HepG2 (cell line): Measurements from ENCODE around the gene RAI14. TPM values are rescaled to one million over a fixed set of nuclear protein-coding genes. Genes with fewer than 3 reads are reported as not detected.

Source experiments
- ATAC-seq: fragments of 200-7000 bp; cut with Tn5 transposase; 3 replicates; pipeline ENCODE4 v1.9.1; 2020; ENCODE audit warnings: mild to moderate bottlenecking, moderate library complexity
- BruUV-seq: library from RNA; stranded (reverse); fragments of 400-500 nt; replicated peaks from 2 replicates; lab custom pipeline; 2021; lab: Mats Ljungman, UMichigan
- CTCF ChIA-PET: fragments of 300-600 bp; formaldehyde crosslinking; extraction: SDS; loops from one replicate; lab custom pipeline; 2021; ENCODE audit warnings: low total read pairs, inconsistent platforms, low intra/inter-chr PET ratio; lab: Yijun Ruan, JAX
- POLR2A ChIA-PET: fragments of 350-600 bp; sonication (Branson Sonifier 250); formaldehyde crosslinking; loops from one replicate; lab custom pipeline; 2020; ENCODE audit warnings: antibody characterized with exemption, inconsistent platforms; lab: Yijun Ruan, JAX
- DNase-seq: peaks from one replicate; pipeline ENCODE4 v3.0.0-alpha.2; 2015; ENCODE audit warnings: low spot score
- FAIRE-seq: peaks from 3 replicates; lab custom pipeline; 2011; peaks lifted over from hg19 to GRCh38; lab: Jason Lieb, UNC
- H2AFZ ChIP-seq: one replicate; pipeline ENCODE4 v1.6.1; 2011; ENCODE audit warnings: low read length, inconsistent platforms
- H3K27ac ChIP-seq: fragments of 300-600 bp; 3 replicates; pipeline ENCODE4 v1.8.0; 2011; ENCODE audit warnings: mixed run types, mild to moderate bottlenecking, mixed read lengths, low read length, inconsistent platforms; ENCODE audit not compliant: insufficient read depth; ENCODE audit errors: extremely low read length
- H3K27me3 ChIP-seq, 2 experiments: fragments of 200-600 bp in 1 of 2; 2 replicates in 1 of 2; 3 replicates in 1 of 2; pipeline versions ENCODE4 v1.6.0 to v1.8.0; 2011; ENCODE audit warnings: low read length in 2 of 2, mild to moderate bottlenecking in 2 of 2, moderate library complexity in 2 of 2, inconsistent platforms in 1 of 2; ENCODE audit not compliant: insufficient read depth in 2 of 2, control insufficient read depth in 1 of 2
- H3K36me3 ChIP-seq, 2 experiments: fragments of 200-600 bp in 1 of 2; replicated peaks in 1 of 2; 2 replicates in 1 of 2; 3 replicates in 1 of 2; pipeline versions ENCODE4 v1.5.1 to v1.8.0; 2011; ENCODE audit warnings: low read length in 2 of 2, inconsistent platforms in 1 of 2; ENCODE audit not compliant: insufficient read depth in 2 of 2, control insufficient read depth in 1 of 2
- H3K4me1 ChIP-seq: 2 replicates; pipeline ENCODE4 v1.5.1; 2012; ENCODE audit warnings: low read length, inconsistent platforms; ENCODE audit not compliant: insufficient read depth
- H3K4me2 ChIP-seq: 2 replicates; pipeline ENCODE4 v1.6.0; 2011; ENCODE audit warnings: low read depth, low read length, inconsistent platforms
- H3K4me3 ChIP-seq, 3 experiments: fragments of 200-600 bp in 1 of 3; sonication (generic), shearing (Covaris generic) in 1 of 3; replicated peaks in 1 of 3; 2 replicates each; pipeline ENCODE4 v1.5.1; 2011 to 2016; ENCODE audit warnings: low read length in 3 of 3, inconsistent platforms in 2 of 3, low read depth in 2 of 3, mild to moderate bottlenecking in 2 of 3, control low read depth in 1 of 3, mixed read lengths in 1 of 3; ENCODE audit not compliant: insufficient read depth in 1 of 3
- H3K79me2 ChIP-seq: one replicate; pipeline ENCODE4 v1.6.1; 2011; ENCODE audit warnings: low read length, inconsistent platforms; ENCODE audit not compliant: insufficient read depth
- H3K9ac ChIP-seq: 2 replicates; pipeline ENCODE4 v1.6.0; 2011; ENCODE audit warnings: mild to moderate bottlenecking, low read depth, low read length, inconsistent platforms; ENCODE audit not compliant: insufficient read depth
- H3K9me3 ChIP-seq: 2 replicates; pipeline ENCODE4 v1.5.1; 2012; ENCODE audit warnings: mild to moderate bottlenecking, low read length
- H4K20me1 ChIP-seq: 2 replicates; pipeline ENCODE4 v1.6.0; 2011; ENCODE audit warnings: inconsistent platforms, mild to moderate bottlenecking, low read length, moderate library complexity; ENCODE audit not compliant: insufficient read depth
- CHCHD3 ChIP-seq: sonication (generic); formaldehyde crosslinking; IDR thresholded peaks from 2 replicates; pipeline ENCODE4 v1.8.0; 2022; ENCODE audit warnings: mild to moderate bottlenecking, missing genetic modification reagents, moderate library complexity
- FLYWCH1 ChIP-seq: sonication (generic); formaldehyde crosslinking; IDR thresholded peaks from 2 replicates; pipeline ENCODE4 v1.8.1; 2023; ENCODE audit warnings: mild to moderate bottlenecking, missing genetic modification reagents
- KDM5A ChIP-seq: fragments of 200-600 bp; sonication (generic); IDR thresholded peaks from 2 replicates; pipeline ENCODE4 v1.7.0; 2018; ENCODE audit warnings: antibody characterized with exemption, mild to moderate bottlenecking, low read length, borderline replicate concordance
- KLF11 ChIP-seq: IDR thresholded peaks from 2 replicates; pipeline ENCODE4 v1.6.1; 2016; ENCODE audit warnings: missing compliant biosample characterization
- NFATC3 ChIP-seq: sonication (generic); formaldehyde crosslinking; IDR thresholded peaks from 2 replicates; pipeline ENCODE4 v1.5.1; 2020; ENCODE audit warnings: mild to moderate bottlenecking, missing genetic modification reagents
- NPAS2 ChIP-seq: sonication (generic); formaldehyde crosslinking; IDR thresholded peaks from 2 replicates; pipeline ENCODE4 v1.8.0; 2022; ENCODE audit warnings: mild to moderate bottlenecking, missing genetic modification reagents, borderline replicate concordance
- PHF8 ChIP-seq: sonication (generic); formaldehyde crosslinking; IDR thresholded peaks from 2 replicates; pipeline ENCODE4 v1.5.0; 2020; ENCODE audit warnings: missing genetic modification reagents
- SP5 ChIP-seq: IDR thresholded peaks from 2 replicates; pipeline ENCODE4 v1.6.1; 2016; ENCODE audit warnings: low read depth, borderline replicate concordance
- WGBS: methylation state at CpG from one replicate; pipeline ENCODE4 v1.1.6; 2017; ENCODE audit warnings: low lambda C conversion rate; 5-methylcytosine and 5-hydroxymethylcytosine counted together
- in situ Hi-C: cut with HindIII; loops from 2 replicates; pipeline ENCODE4 v1.10.0; 2017; ENCODE audit warnings: low pct_unique_long_range_greater_than_20kb; ENCODE audit not compliant: extremely low pct_ligation_motif_present
- intact Hi-C: fragments of 100-400 bp; cut with micrococcal nuclease; formaldehyde crosslinking; loops from one replicate; pipeline ENCODE4 v1.10.0; 2022; ENCODE audit not compliant: unreplicated experiment
- polyA plus RNA-seq, 8 experiments: library from polyadenylated mRNA; depleted of rRNA in 3 of 8; stranded (reverse) in 7 of 8; unstranded in 1 of 8; fragments of >200 nt; fragmentation: Illumina TruSeq in 4 of 8; extraction: Trizol in 4 of 8; gene quantifications; 2 replicates each; pipeline versions ENCODE4 v1.2.1 to v1.2.3, GENCODE V29; 2011 to 2016; ENCODE audit warnings: low read depth in 4 of 8, missing spikeins in 1 of 8, mixed read lengths in 1 of 8; ENCODE audit not compliant: insufficient read depth in 1 of 8
- total RNA-seq, 5 experiments: library from RNA; depleted of rRNA; stranded (reverse); fragments of >200 nt; fragmentation: Illumina TruSeq; extraction: Trizol; gene quantifications; 2 replicates each; pipeline ENCODE4 v1.2.3, GENCODE V29; 2016; ENCODE audit warnings: low read depth in 1 of 5
- TF ChIP-seq, protein P1 (sequence below): sonication (generic); formaldehyde crosslinking; IDR thresholded peaks from 2 replicates; pipeline ENCODE4 v1.4.0; 2020; ENCODE audit warnings: missing genetic modification reagents
- TF ChIP-seq, protein P2 (sequence below): sonication (generic); formaldehyde crosslinking; IDR thresholded peaks from 2 replicates; pipeline ENCODE4 v1.4.0; 2020; ENCODE audit warnings: missing genetic modification reagents
- TF ChIP-seq, protein P3 (sequence below): sonication (generic); formaldehyde crosslinking; IDR thresholded peaks from 2 replicates; pipeline ENCODE4 v1.4.0; 2020; ENCODE audit warnings: mild to moderate bottlenecking, missing genetic modification reagents
- TF ChIP-seq, protein P4 (sequence below): IDR thresholded peaks from 2 replicates; pipeline ENCODE4 v1.6.1; 2012; ENCODE audit warnings: low read depth, low read length, improper control_type of control experiment

RAI14 gene
- total and polyA plus RNA-seq, 2 of the 13 experiments (the other 11 are each of a cell fraction or from before 2014, with no cell fraction given), result 12.6 to 18.2 TPM

DNA sequence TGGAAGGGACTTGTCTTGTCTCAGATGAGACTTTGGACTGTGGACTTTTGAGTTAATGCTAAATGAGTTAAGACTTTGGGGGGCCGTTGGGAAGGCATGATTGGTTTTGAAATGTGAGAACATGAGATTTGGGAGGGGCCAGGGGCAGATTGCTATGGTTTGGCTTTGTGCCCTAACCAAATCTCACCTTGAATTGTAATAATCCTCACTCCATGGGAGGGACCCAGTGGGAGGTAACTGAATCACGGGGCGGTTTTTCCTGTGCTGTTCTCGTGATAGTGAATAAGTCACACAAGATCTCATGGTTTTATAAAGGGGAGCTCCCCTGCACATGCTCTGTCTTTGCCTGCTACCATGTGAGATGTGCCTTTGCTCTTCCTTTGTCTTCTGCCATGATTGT lies 72.1 kb downstream of the RAI14 start:
- WGBS, result 96% methylated on average over 4 of the region's 4 CpGs
- no peaks in the 10 kb centered on the region for H4K20me1 ChIP-seq
- no peak for ATAC-seq
- H3K4me3 ChIP-seq, result no peak overlapping the region
- DNase-seq, result no peak
- no peaks in the 10 kb centered on the region for H3K36me3 ChIP-seq
- H3K4me2 ChIP-seq, result no peak overlapping the region
- no peak overlapping the region for H3K9ac ChIP-seq
- no peaks in the 10 kb centered on the region for H3K27me3 ChIP-seq
- peaks cover 28% of the 10 kb centered on the region for H3K4me1 ChIP-seq
- intact Hi-C loops (no loop called here), in situ Hi-C loops (no loop called here)
- no peak overlapping the region for H2AFZ ChIP-seq
- no peak for FAIRE-seq
- H3K9me3 ChIP-seq, result peaks cover 13% of the 10 kb centered on the region
- H3K79me2 ChIP-seq, result no peaks in the 10 kb centered on the region
- no peak overlapping the region for H3K27ac ChIP-seq
- no TSS peak for BruUV-seq
- ChIA-PET CTCF (no interaction called here), POLR2A (no interaction called here)
- TF ChIP-seq FLYWCH1 (CRISPR knock-in tag) (no peak), KLF11 (CRISPR knock-in tag) (no peak), KDM5A (no peak), NPAS2 (CRISPR knock-in tag) (no peak), NFATC3 (CRISPR knock-in tag) (no peak), SP5 (no peak), PHF8 (no peak), CHCHD3 (CRISPR knock-in tag) (no peak)
- TF ChIP-seq, protein P1, sequence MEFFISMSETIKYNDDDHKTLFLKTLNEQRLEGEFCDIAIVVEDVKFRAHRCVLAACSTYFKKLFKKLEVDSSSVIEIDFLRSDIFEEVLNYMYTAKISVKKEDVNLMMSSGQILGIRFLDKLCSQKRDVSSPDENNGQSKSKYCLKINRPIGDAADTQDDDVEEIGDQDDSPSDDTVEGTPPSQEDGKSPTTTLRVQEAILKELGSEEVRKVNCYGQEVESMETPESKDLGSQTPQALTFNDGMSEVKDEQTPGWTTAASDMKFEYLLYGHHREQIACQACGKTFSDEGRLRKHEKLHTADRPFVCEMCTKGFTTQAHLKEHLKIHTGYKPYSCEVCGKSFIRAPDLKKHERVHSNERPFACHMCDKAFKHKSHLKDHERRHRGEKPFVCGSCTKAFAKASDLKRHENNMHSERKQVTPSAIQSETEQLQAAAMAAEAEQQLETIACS (CRISPR knock-in tag), result no peak
- TF ChIP-seq, protein P2, sequence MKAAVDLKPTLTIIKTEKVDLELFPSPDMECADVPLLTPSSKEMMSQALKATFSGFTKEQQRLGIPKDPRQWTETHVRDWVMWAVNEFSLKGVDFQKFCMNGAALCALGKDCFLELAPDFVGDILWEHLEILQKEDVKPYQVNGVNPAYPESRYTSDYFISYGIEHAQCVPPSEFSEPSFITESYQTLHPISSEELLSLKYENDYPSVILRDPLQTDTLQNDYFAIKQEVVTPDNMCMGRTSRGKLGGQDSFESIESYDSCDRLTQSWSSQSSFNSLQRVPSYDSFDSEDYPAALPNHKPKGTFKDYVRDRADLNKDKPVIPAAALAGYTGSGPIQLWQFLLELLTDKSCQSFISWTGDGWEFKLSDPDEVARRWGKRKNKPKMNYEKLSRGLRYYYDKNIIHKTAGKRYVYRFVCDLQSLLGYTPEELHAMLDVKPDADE (CRISPR knock-in tag), result no peak
- TF ChIP-seq, protein P3, sequence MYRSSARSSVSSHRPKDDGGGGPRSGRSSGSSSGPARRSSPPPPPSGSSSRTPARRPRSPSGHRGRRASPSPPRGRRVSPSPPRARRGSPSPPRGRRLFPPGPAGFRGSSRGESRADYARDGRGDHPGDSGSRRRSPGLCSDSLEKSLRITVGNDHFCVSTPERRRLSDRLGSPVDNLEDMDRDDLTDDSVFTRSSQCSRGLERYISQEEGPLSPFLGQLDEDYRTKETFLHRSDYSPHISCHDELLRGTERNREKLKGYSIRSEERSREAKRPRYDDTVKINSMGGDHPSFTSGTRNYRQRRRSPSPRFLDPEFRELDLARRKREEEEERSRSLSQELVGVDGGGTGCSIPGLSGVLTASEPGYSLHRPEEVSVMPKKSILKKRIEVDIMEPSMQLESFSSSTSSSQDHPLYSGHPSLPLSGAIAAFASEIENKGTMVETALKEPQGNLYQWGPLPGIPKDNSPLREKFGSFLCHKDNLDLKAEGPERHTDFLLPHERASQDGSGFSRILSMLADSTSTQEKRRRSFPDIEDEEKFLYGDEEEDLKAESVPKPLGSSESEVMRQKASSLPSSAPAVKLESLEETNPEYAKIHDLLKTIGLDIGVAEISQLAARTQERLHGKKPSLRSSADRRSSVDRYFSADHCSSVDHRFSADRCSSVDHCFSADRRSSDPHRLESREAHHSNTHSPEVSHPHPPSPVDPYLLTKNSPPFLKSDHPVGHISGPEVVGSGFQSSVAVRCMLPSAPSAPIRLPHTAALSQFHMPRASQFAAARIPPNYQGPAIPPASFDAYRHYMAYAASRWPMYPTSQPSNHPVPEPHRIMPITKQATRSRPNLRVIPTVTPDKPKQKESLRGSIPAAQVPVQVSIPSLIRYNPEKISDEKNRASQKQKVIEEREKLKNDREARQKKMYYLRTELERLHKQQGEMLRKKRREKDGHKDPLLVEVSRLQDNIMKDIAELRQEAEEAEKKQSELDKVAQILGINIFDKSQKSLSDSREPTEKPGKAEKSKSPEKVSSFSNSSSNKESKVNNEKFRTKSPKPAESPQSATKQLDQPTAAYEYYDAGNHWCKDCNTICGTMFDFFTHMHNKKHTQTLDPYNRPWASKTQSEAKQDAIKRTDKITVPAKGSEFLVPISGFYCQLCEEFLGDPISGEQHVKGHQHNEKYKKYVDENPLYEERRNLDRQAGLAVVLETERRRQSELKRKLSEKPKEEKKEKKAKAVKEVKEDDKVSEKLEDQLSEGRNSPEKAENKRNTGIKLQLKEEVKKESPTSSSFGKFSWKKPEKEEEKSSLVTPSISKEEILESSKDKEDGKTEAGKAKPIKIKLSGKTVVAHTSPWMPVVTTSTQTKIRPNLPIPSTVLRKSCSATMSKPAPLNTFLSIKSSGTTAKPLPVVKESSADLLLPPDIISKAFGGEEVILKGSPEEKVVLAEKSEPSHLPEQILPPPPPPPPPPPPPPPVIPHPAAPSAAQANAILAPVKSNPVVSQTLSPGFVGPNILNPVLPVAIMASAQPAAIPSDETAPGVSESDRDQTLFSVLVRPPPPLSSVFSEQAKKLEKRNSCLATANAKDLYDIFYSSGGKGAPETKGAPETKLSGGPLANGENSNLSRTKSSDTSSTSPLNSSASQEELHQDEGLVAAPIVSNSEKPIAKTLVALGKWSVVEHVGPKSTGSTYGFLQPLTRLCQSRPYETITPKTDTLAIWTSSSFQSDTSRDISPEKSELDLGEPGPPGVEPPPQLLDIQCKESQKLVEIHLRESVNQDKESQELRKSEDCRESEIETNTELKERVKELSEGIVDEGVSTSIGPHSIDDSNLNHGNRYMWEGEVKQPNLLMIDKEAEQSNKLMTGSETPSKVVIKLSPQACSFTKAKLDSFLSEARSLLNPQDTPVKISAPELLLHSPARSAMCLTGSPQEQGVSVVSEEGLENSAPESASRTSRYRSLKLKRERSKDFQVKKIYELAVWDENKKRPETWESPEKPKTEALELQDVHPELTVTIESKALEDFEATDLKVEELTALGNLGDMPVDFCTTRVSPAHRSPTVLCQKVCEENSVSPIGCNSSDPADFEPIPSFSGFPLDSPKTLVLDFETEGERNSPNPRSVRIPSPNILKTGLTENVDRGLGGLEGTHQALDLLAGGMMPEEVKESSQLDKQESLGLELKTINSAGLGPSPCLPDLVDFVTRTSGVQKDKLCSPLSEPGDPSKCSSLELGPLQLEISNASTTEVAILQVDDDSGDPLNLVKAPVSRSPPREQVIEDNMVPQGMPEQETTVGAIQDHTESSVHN, result no peak
- TF ChIP-seq, protein P4, sequence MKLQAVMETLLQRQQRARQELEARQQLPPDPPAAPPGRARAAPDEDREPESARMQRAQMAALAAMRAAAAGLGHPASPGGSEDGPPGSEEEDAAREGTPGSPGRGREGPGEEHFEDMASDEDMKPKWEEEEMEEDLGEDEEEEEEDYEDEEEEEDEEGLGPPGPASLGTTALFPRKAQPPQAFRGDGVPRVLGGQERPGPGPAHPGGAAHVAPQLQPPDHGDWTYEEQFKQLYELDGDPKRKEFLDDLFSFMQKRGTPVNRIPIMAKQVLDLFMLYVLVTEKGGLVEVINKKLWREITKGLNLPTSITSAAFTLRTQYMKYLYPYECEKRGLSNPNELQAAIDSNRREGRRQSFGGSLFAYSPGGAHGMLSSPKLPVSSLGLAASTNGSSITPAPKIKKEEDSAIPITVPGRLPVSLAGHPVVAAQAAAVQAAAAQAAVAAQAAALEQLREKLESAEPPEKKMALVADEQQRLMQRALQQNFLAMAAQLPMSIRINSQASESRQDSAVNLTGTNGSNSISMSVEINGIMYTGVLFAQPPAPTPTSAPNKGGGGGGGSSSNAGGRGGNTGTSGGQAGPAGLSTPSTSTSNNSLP, result no peak
